ENCODE measurements around the gene LMBR1L.

DNA sequence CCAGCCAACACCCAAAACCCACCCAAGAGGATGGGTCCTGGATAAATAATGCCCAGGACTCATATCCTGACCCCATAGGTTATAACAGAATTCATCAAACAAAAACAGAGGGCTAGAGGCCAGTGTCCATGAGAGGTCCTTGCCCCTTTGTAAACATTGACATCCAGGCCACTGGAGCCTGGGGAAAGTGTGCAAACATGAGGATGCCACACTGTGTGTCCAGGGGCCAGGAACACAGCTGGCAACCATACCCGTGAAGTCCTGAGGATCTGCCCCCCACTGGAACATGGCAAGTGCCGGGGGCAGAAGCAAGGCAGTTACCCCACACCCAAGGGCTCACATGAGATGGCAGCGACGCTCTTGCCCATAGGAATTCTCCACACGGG lies 45.9 kb downstream of the LMBR1L start:
- no peak for TF ChIP-seq CTCF (conservative IDR thresholded peaks at IDR 0.05; ENCODE audit: low read length)
- no peak for TF ChIP-seq EZH2phosphoT487 (IDR thresholded peaks at IDR 0.05; ENCODE audit: borderline replicate concordance)

Measured in Loucy (cell line).